H1 (cell line): ENCODE results near the gene TUBD1. TPM values are rescaled to one million over a fixed set of nuclear protein-coding genes. Genes with fewer than 3 reads are reported as not detected.

Experiments
- ASH2L ChIP-seq: fragments of 200-600, 300-600 bp; sonication (generic); IDR thresholded peaks from one replicate; pipeline ENCODE4 v1.7.1; 2017; ENCODE audit warnings: low read length
- CBX8 ChIP-seq: fragments of 300-800, 300-1000 bp; sonication (generic); IDR thresholded peaks from 2 replicates; pipeline ENCODE4 v1.7.1; 2016; ENCODE audit warnings: low read depth, low read length, borderline replicate concordance
- CREB1 ChIP-seq: IDR thresholded peaks from 2 replicates; pipeline ENCODE4 v1.6.1; 2012; ENCODE audit warnings: inconsistent platforms
- EGR1 ChIP-seq: IDR thresholded peaks from 2 replicates; pipeline ENCODE4 v1.6.1; 2011; ENCODE audit warnings: low read depth, low read length, borderline replicate concordance
- EP300 ChIP-seq, 2 experiments: IDR thresholded peaks; 1 replicate in 1 of 2; 2 replicates in 1 of 2; pipeline ENCODE4 v1.6.1; 2011 to 2012; ENCODE audit warnings: low read depth in 2 of 2, low read length in 2 of 2, mild to moderate bottlenecking in 2 of 2, borderline replicate concordance in 1 of 2, inconsistent platforms in 1 of 2, moderate library complexity in 1 of 2
- EZH2 ChIP-seq: fragments of 200-600 bp; sonication (generic); IDR thresholded peaks from 2 replicates; pipeline ENCODE4 v1.7.1; 2012; ENCODE audit warnings: low read depth, mild to moderate bottlenecking, moderate library complexity, low read length, inconsistent platforms; ENCODE audit not compliant: severe bottlenecking
- HDAC2 ChIP-seq, 2 experiments: fragments of 300-600 bp in 1 of 2; sonication (generic) in 1 of 2; IDR thresholded peaks; 2 replicates each; pipeline ENCODE4 v1.6.1; 2011 to 2012; ENCODE audit warnings: low read depth in 2 of 2, low read length in 2 of 2, mild to moderate bottlenecking in 2 of 2, moderate library complexity in 2 of 2, borderline replicate concordance in 1 of 2, inconsistent platforms in 1 of 2
- HDAC6 ChIP-seq: IDR thresholded peaks from one replicate; pipeline ENCODE4 v1.7.1; 2012; ENCODE audit warnings: low read depth, mild to moderate bottlenecking, inconsistent platforms, low read length, moderate library complexity
- JUND ChIP-seq: IDR thresholded peaks from 2 replicates; pipeline ENCODE4 v1.6.1; 2011; ENCODE audit warnings: mild to moderate bottlenecking, improper control_type of control experiment, low read length
- KDM5A ChIP-seq: fragments of 200-600 bp; IDR thresholded peaks from 2 replicates; pipeline ENCODE4 v1.7.1; 2012; ENCODE audit warnings: mild to moderate bottlenecking, low read length, inconsistent platforms, mixed read lengths
- POLR2AphosphoS5 ChIP-seq: IDR thresholded peaks from 2 replicates; pipeline ENCODE4 v1.6.1; 2011; ENCODE audit warnings: low read depth, low read length
- RBBP5 ChIP-seq: IDR thresholded peaks from 2 replicates; pipeline ENCODE4 v1.7.1; 2012; ENCODE audit warnings: low read depth, mild to moderate bottlenecking, inconsistent platforms, low read length, moderate library complexity, borderline replicate concordance
- SAP30 ChIP-seq: fragments of 300-600 bp; sonication (generic); IDR thresholded peaks from 2 replicates; pipeline ENCODE4 v1.7.1; 2012; ENCODE audit warnings: low read length, moderate library complexity, mild to moderate bottlenecking, inconsistent platforms; ENCODE audit not compliant: insufficient read depth, insufficient replicate concordance
- SIX5 ChIP-seq: IDR thresholded peaks from 2 replicates; pipeline ENCODE4 v1.6.1; 2011; ENCODE audit warnings: mild to moderate bottlenecking, low read depth, low read length
- SP4 ChIP-seq: IDR thresholded peaks from 2 replicates; pipeline ENCODE4 v1.6.1; 2012; ENCODE audit warnings: low read length, inconsistent platforms
- SRF ChIP-seq: IDR thresholded peaks from 2 replicates; pipeline ENCODE4 v1.6.1; 2011; ENCODE audit warnings: mild to moderate bottlenecking, low read depth, low read length, moderate library complexity
- TBP ChIP-seq: IDR thresholded peaks from 2 replicates; pipeline ENCODE4 v1.6.1; 2011; ENCODE audit warnings: low read depth, low read length, improper control_type of control experiment
- polyA plus RNA-seq, 7 experiments: library from polyadenylated mRNA; depleted of rRNA in 3 of 7; stranded (reverse) in 5 of 7; unstranded in 2 of 7; fragments of >200 nt in 5 of 7; fragments of 200-250 nt in 2 of 7; gene quantifications; 1 replicate in 5 of 7; 2 replicates in 1 of 7; 4 replicates in 1 of 7; pipeline versions ENCODE4 v1.2.1 to v1.2.3, GENCODE V29; 2011 to 2013; ENCODE audit warnings: missing spikeins in 2 of 7, mixed read lengths in 2 of 7
- total RNA-seq: library from RNA; stranded (reverse); fragmentation: NEBNext Ultra II Directional; extraction: Animal tissue kit (Norgen Biotek cat#: 25700); gene quantifications from 2 replicates; pipeline ENCODE4 v1.2.1, GENCODE V29; 2021
- TF ChIP-seq, protein P1 (sequence below), 3 experiments: IDR thresholded peaks; 1 replicate in 2 of 3; 2 replicates in 1 of 3; pipeline versions ENCODE4 v1.5.1 to v1.6.1; 2011; ENCODE audit warnings: low read length in 3 of 3, mild to moderate bottlenecking in 3 of 3, inconsistent platforms in 2 of 3, low read depth in 1 of 3, moderate library complexity in 1 of 3; ENCODE audit not compliant: insufficient read depth in 1 of 3; ENCODE audit errors: control extremely low read depth in 1 of 3

Gene TUBD1
- total and polyA plus RNA-seq, 2 of the 8 experiments (the other 6 are each of a cell fraction or from before 2014, with no cell fraction given): 9.1 to 17.5 TPM

DNA sequence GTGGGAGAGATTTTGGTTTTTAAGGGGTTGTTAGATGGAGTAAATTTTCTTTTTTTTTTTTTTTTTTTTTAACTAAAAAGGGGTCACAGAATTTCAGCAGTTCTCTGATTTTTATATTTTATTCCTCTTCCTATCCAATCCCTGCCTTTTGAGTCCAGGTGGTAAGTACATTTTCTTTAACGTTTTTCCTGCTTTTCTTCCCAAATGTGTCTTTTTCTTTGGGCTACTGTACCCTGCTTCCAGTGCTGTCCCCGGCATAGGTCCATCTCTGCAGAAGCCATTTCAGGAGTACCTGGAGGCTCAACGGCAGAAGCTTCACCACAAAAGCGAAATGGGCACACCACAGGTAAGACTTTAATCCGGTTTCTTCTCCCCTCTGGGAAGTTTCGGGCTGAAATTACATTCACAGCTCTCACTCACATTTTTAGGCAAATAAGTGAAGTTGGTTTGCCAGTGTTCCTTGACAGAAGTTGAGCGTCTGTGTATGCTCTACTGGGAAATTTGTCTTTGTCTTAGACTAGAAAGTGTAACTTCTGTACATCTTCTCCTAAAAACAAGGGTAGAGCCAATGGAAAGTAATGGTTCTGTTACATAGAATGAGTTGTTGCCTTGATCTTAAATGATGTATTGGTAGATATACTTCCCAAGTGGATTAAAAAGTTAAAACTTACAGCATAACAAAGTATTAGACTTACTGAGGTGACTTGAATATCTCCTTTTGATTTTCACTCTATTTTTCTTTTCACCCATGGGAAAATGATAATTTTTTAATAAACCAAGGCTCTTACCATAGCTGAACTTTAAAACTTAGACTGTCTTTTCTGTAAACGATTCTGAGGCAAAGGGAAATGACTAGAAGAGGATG is 54.5 kb downstream of the TUBD1 start (continued):
- TF ChIP-seq EGR1 (no peak), POLR2AphosphoS5 (peak; percentile 71), SRF (no peak), ASH2L (no peak), SIX5 (no peak), RBBP5 (no peak), HDAC6 (no peak), HDAC2 (IDR thresholded peaks at IDR 0.05; ENCODE audit: borderline replicate concordance in 1 of 2, low read depth in 2 of 2, low read length in 2 of 2) (no peak), TBP (no peak), CREB1 (0 out of 2 replicates have a peak, but pooled peaks have one; percentile 7), SAP30 (no peak), JUND (no peak), EZH2 (no peak), CBX8 (no peak), KDM5A (no peak), EP300 (IDR thresholded peaks at IDR 0.05; ENCODE audit: borderline replicate concordance in 1 of 2, low read depth in 2 of 2, low read length in 2 of 2) (no peak), SP4 (no peak)
- TF ChIP-seq, protein P1, sequence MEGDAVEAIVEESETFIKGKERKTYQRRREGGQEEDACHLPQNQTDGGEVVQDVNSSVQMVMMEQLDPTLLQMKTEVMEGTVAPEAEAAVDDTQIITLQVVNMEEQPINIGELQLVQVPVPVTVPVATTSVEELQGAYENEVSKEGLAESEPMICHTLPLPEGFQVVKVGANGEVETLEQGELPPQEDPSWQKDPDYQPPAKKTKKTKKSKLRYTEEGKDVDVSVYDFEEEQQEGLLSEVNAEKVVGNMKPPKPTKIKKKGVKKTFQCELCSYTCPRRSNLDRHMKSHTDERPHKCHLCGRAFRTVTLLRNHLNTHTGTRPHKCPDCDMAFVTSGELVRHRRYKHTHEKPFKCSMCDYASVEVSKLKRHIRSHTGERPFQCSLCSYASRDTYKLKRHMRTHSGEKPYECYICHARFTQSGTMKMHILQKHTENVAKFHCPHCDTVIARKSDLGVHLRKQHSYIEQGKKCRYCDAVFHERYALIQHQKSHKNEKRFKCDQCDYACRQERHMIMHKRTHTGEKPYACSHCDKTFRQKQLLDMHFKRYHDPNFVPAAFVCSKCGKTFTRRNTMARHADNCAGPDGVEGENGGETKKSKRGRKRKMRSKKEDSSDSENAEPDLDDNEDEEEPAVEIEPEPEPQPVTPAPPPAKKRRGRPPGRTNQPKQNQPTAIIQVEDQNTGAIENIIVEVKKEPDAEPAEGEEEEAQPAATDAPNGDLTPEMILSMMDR (IDR thresholded peaks at IDR 0.05; ENCODE audit: control extremely low read depth in 1 of 3, insufficient read depth in 1 of 3, low read depth in 1 of 3, low read length in 3 of 3): no peak
- TF ChIP-seq, all 59 proteins: peak for 7
